ENCODE data around the gene TMEM240. TPM values are rescaled to one million over a fixed set of nuclear protein-coding genes. Genes with fewer than 3 reads are reported as not detected.

The TMEM240 gene
- total and polyA plus RNA-seq, 9 of the 15 experiments (the other 6 are each of a cell fraction or from before 2014, with no cell fraction given), result 0.24 to 2.0 (median 0.69) TPM; not detected in 5

DNA sequence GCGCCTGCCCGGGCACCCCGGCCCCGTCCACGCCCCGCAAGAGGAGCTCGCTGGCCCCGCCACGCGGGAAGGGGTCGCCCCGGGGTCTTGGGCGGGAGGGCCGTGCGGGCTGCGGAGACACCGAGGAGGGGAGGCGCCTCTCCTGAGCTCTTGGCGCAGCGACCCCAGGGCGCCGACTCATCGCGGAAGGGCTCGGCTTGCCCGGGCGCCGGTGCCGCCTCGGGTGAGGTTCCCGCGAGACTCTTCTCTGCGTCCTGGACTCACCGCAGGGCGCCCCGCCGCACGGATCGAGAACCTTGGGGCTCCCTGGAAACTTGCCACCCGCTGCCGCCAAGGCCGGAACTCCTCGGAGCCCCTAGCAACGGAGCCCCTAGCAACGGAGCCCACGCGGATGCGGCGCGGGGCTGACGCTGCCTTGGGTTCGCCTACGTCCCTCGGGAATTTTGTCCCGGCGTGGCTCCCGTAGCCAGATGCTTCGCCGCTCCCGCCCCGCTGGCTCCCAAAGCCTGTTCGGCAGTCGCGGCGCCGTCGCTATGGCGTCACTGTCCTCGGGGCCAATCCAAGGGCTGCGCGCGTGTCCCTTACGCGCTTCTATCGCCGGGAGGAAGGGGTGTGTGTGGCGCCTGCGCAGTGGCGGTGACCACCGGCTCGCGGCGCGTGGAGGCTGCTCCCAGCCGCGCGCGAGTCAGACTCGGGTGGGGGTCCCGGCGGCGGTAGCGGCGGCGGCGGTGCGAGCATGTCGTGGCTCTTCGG lies 28.7 kb downstream of the TMEM240 start, which contains the start of gene ATAD3A (continued):
- TF ChIP-seq ZNF551 (CRISPR knock-in tag; IDR thresholded peaks at IDR 0.05) (no peak), ZNF146 (CRISPR knock-in tag; IDR thresholded peaks at IDR 0.05; ENCODE audit: unreplicated experiment) (no peak), SIRT6 (IDR thresholded peaks at IDR 0.05; ENCODE audit: low read depth, low read length) (no peak), ZNF707 (CRISPR knock-in tag; conservative IDR thresholded peaks at IDR 0.05) (no peak), TSC22D4 (tag; IDR thresholded peaks at IDR 0.05) (no peak), SMARCE1 (IDR thresholded peaks at IDR 0.05) (no peak), HDAC1 (IDR thresholded peaks at IDR 0.05) (peak in 1 of 2 experiments; percentile 96; a peak in 2 of 4 replicates), ZNF384 (IDR thresholded peaks at IDR 0.05; ENCODE audit: low read depth, low read length) (no peak), ZNF134 (CRISPR knock-in tag; conservative IDR thresholded peaks at IDR 0.05) (no peak), ZNF589 (CRISPR knock-in tag; IDR thresholded peaks at IDR 0.05; ENCODE audit: low read depth) (no peak; the same call in 1 of the 2 replicates), SRSF3 (IDR thresholded peaks at IDR 0.05; ENCODE audit: insufficient read depth, low read length) (no peak), NR2F6 (CRISPR knock-in tag; IDR thresholded peaks at IDR 0.05) (no peak), ZKSCAN8 (CRISPR knock-in tag; IDR thresholded peaks at IDR 0.05) (no peak), ZFP1 (CRISPR knock-in tag; IDR thresholded peaks at IDR 0.05) (no peak), PTBP1 (IDR thresholded peaks at IDR 0.05; ENCODE audit: low read depth, low read length) (no peak), ZNF644 (tag; IDR thresholded peaks at IDR 0.05; ENCODE audit: low read depth) (no peak), HDAC6 (IDR thresholded peaks at IDR 0.05; ENCODE audit: low read depth, low read length) (no peak)
- TF ChIP-seq, protein P1, sequence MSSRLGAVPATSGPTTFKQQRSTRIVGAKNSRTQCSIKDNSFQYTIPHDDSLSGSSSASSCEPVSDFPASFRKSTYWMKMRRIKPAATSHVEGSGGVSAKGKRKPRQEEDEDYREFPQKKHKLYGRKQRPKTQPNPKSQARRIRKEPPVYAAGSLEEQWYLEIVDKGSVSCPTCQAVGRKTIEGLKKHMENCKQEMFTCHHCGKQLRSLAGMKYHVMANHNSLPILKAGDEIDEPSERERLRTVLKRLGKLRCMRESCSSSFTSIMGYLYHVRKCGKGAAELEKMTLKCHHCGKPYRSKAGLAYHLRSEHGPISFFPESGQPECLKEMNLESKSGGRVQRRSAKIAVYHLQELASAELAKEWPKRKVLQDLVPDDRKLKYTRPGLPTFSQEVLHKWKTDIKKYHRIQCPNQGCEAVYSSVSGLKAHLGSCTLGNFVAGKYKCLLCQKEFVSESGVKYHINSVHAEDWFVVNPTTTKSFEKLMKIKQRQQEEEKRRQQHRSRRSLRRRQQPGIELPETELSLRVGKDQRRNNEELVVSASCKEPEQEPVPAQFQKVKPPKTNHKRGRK (tag; IDR thresholded peaks at IDR 0.05), result no peak
- TF ChIP-seq, protein P2, sequence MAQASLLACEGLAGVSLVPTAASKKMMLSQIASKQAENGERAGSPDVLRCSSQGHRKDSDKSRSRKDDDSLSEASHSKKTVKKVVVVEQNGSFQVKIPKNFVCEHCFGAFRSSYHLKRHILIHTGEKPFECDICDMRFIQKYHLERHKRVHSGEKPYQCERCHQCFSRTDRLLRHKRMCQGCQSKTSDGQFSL (CRISPR knock-in tag; IDR thresholded peaks at IDR 0.05), result no peak
- TF ChIP-seq, protein P2 (tag; IDR thresholded peaks at IDR 0.05), result no peak
- TF ChIP-seq, protein P3, sequence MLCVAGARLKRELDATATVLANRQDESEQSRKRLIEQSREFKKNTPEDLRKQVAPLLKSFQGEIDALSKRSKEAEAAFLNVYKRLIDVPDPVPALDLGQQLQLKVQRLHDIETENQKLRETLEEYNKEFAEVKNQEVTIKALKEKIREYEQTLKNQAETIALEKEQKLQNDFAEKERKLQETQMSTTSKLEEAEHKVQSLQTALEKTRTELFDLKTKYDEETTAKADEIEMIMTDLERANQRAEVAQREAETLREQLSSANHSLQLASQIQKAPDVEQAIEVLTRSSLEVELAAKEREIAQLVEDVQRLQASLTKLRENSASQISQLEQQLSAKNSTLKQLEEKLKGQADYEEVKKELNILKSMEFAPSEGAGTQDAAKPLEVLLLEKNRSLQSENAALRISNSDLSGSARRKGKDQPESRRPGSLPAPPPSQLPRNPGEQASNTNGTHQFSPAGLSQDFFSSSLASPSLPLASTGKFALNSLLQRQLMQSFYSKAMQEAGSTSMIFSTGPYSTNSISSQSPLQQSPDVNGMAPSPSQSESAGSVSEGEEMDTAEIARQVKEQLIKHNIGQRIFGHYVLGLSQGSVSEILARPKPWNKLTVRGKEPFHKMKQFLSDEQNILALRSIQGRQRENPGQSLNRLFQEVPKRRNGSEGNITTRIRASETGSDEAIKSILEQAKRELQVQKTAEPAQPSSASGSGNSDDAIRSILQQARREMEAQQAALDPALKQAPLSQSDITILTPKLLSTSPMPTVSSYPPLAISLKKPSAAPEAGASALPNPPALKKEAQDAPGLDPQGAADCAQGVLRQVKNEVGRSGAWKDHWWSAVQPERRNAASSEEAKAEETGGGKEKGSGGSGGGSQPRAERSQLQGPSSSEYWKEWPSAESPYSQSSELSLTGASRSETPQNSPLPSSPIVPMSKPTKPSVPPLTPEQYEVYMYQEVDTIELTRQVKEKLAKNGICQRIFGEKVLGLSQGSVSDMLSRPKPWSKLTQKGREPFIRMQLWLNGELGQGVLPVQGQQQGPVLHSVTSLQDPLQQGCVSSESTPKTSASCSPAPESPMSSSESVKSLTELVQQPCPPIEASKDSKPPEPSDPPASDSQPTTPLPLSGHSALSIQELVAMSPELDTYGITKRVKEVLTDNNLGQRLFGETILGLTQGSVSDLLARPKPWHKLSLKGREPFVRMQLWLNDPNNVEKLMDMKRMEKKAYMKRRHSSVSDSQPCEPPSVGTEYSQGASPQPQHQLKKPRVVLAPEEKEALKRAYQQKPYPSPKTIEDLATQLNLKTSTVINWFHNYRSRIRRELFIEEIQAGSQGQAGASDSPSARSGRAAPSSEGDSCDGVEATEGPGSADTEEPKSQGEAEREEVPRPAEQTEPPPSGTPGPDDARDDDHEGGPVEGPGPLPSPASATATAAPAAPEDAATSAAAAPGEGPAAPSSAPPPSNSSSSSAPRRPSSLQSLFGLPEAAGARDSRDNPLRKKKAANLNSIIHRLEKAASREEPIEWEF (CRISPR knock-in tag; IDR thresholded peaks at IDR 0.05), result no peak
